Measurements from ENCODE around the gene MTA2. TPM values are rescaled to one million over a fixed set of nuclear protein-coding genes. Genes with fewer than 3 reads are reported as not detected.
"Not testable (repeated sequence)": the region's sequence is repeated elsewhere in the genome, so short reads cannot be mapped to it uniquely, and the experiment has no call there.

MTA2 gene
- 67.7 and 79.0 TPM in 2 replicates for total RNA-seq (2014; rRNA removed; shearing (Covaris generic))
- 96.8 and 129 TPM in 2 replicates for polyA plus RNA-seq (2014; cell fraction: nucleus; rRNA removed)

GRCh38 chr11:62601372-62602140, at the start of gene MTA2:
MTA2 (minus strand) TSS chr11:62601865; CDS start chr11:62601450, 415 bp downstream.
- DNase-seq (ENCODE audit: extremely low read depth, low read depth): peak; percentile 94

- DNase-seq (ENCODE audit: extremely low read depth, low read depth): not testable (repeated sequence)
Measured at GRCh38 chr11:62650283-62650682, 48.6 kb upstream of the MTA2 start.

GRCh38 chr11:62649486-62649885, 47.8 kb upstream of the MTA2 start:
- DNase-seq (ENCODE audit: extremely low read depth, low read depth): no peak

GRCh38 chr11:62648967-62649364, 47.3 kb upstream of the MTA2 start:
- no peak for DNase-seq (ENCODE audit: extremely low read depth, low read depth)

GRCh38 chr11:62648185-62648966, 46.7 kb upstream of the MTA2 start:
- DNase-seq (ENCODE audit: extremely low read depth, low read depth): no peak

- DNase-seq (ENCODE audit: extremely low read depth, low read depth): no peak
Measured at GRCh38 chr11:62647609-62648005, 45.9 kb upstream of the MTA2 start.

- no peak for DNase-seq (ENCODE audit: extremely low read depth, low read depth)
Measured at GRCh38 chr11:62646825-62647608, 45.4 kb upstream of the MTA2 start.

- peak; percentile 95 for DNase-seq (ENCODE audit: extremely low read depth, low read depth)
Measured at GRCh38 chr11:62645946-62646824, 44.5 kb upstream of the MTA2 start, which contains the start of gene GANAB. GANAB (minus strand) TSS chr11:62646613; CDS start chr11:62646599, 14 bp downstream.

- DNase-seq (ENCODE audit: extremely low read depth, low read depth): no peak
Measured at GRCh38 chr11:62645671-62645945, 43.9 kb upstream of the MTA2 start.

- no peak for DNase-seq (ENCODE audit: extremely low read depth, low read depth)
Measured at GRCh38 chr11:62644220-62644619, 42.6 kb upstream of the MTA2 start.

- DNase-seq (ENCODE audit: extremely low read depth, low read depth): no peak
Measured at GRCh38 chr11:62632492-62632891, 30.8 kb upstream of the MTA2 start.

- no peak for DNase-seq (ENCODE audit: extremely low read depth, low read depth)
Measured at GRCh38 chr11:62627713-62628112, 26.0 kb upstream of the MTA2 start.

- DNase-seq (ENCODE audit: extremely low read depth, low read depth): no peak
Measured at GRCh38 chr11:62622476-62623089, 20.9 kb upstream of the MTA2 start.

- DNase-seq (ENCODE audit: extremely low read depth, low read depth): peak; percentile 92
Measured at GRCh38 chr11:62621567-62622470, 20.2 kb upstream of the MTA2 start, which contains the start of gene B3GAT3. B3GAT3 (minus strand) TSS chr11:62621986; CDS start chr11:62621947, 39 bp downstream.

GRCh38 chr11:62621027-62621566, 19.4 kb upstream of the MTA2 start:
- DNase-seq (ENCODE audit: extremely low read depth, low read depth): no peak

GRCh38 chr11:62616957-62617356, 15.3 kb upstream of the MTA2 start:
- not testable (repeated sequence) for DNase-seq (ENCODE audit: extremely low read depth, low read depth)

- no peak for DNase-seq (ENCODE audit: extremely low read depth, low read depth)
Measured at GRCh38 chr11:62615521-62615920, 13.9 kb upstream of the MTA2 start.

- no peak for DNase-seq (ENCODE audit: extremely low read depth, low read depth)
Measured at GRCh38 chr11:62614275-62614674, 12.6 kb upstream of the MTA2 start.
